ENCODE results near the gene DNAJA3.
"Not testable (repeated sequence)": the region's sequence is repeated elsewhere in the genome, so short reads cannot be mapped to it uniquely, and the experiment has no call there.

Gene DNAJA3

DNA sequence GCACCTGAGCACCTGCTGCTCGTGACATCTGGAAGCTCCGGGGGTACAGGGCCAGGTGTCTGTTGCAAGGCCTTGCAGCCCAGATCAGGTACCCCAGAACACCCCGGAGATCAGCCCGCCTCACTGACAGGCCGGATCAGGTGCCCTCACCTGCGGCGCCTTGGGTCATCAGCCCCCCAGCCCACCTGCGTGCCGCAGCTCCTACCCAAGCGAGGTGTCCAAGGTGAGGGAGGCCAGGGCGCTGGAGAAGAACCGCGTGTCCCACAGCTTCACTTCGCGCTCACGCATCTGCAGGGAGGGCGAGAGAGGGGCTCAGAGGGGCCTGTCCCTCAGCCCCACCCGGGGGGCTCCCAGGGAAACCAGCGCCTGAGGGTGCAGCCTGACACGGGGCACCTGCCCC is 37.9 kb upstream of the DNAJA3 start:
- no peak for DNase-seq (ENCODE audit: low spot score)

- DNase-seq (ENCODE audit: low spot score) = peak; percentile 96
These were observed 37.2 kb upstream of the DNAJA3 start for GRCh38 chr16:4388271-4389021.

GRCh38 chr16:4389051-4389955 is 36.4 kb upstream of the DNAJA3 start:
- DNase-seq (ENCODE audit: low spot score) = no peak

DNA sequence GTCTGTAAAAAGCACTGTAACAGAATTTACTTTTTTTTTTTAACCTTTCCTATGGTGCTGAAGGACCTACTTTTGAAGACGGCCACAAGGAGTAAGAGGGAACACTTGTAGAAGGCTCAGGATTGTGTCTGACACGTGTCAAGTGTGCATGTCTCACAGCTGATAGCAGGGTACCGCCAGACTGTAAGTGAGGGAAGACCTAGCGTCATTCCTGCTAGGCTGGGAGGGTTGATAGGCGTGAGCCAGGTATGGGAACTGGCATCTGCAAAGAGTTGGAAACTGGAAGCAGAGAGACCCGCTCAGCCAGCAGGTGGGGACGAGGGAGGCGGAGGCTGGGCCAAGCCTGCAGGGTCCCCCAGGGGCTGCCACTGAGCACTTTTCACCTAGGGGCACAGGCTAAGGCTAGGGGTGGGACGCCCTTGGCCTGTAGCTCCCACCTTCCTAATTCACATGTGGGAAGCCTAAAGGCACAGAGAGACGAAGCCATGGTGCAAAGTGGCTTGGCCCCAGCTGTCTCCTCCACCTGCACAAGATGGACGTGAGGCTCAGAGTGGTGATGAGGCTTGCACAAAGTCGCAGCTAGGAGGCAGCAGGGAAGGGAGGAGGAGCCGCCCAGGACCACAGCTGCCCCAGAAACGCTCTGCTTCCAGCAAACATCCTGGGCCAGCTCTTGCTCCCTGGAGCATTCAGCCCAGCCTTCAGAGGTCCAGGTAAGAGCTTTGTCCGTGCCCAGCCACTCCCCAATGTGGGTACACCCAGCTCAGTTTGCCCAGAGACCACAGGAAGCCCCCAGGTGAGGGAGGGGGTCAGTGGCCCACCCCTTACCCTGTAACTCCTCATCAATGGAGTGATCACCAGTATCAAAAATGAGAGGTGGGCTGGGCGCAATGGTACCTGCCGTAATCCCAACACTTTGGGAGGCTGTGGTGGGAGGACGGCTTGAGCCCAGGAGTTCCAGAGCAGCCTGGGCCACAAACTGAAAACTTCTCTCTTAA is 35.1 kb upstream of the DNAJA3 start:
- DNase-seq (ENCODE audit: low spot score) = peak; percentile 49

DNA sequence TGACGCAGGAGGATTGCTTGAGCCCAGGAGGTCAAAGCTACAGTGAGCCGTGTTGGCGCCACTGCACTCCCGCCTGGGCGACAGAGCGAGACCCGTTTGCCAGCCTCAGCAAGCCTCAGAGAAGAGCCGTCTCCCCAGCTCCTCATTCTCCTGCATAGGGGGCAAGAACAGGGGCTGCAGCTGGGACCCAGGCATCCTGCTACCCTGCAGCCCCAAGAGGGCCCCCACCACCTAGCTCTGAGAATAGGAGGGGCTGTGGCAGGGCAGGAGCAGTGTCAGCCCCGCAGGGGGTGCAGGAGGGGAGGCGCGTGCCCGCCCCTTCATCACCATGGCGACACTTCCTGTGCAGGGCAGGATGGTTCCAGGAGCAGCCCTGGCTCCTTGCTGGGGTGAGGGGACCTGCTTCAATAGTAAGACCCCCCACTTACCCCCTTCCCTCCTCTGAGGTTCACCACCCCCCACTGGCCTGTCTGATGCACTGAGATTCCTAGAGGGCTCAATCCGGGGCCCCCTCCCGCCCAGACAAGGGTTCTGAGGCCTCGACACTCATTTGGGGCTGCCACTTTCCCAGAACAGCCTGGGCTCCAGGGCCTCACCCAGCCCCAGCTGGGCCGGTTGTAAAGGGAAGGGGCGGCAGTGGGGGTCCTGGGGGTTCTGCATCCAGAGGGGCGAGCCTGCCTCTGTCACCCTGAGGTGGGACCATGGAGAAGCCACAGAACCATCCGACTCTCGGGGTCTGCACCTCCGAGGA is 33.9 kb upstream of the DNAJA3 start:
- DNase-seq (ENCODE audit: low spot score) = no peak

GRCh38 chr16:4392382-4393239 is 33.1 kb upstream of the DNAJA3 start:
- peak; percentile 70 for DNase-seq (ENCODE audit: low spot score)

- peak; percentile 76 for DNase-seq (ENCODE audit: low spot score)
These were observed 32.4 kb upstream of the DNAJA3 start for GRCh38 chr16:4393240-4393600.

- DNase-seq (ENCODE audit: low spot score) = not testable (repeated sequence)
These were observed 31.8 kb upstream of the DNAJA3 start for GRCh38 chr16:4393850-4394249.

GRCh38 chr16:4395055-4395726 is 30.5 kb upstream of the DNAJA3 start:
- DNase-seq (ENCODE audit: low spot score) = no peak

GRCh38 chr16:4399001-4399730 is 26.5 kb upstream of the DNAJA3 start:
- no peak for DNase-seq (ENCODE audit: low spot score)

DNA sequence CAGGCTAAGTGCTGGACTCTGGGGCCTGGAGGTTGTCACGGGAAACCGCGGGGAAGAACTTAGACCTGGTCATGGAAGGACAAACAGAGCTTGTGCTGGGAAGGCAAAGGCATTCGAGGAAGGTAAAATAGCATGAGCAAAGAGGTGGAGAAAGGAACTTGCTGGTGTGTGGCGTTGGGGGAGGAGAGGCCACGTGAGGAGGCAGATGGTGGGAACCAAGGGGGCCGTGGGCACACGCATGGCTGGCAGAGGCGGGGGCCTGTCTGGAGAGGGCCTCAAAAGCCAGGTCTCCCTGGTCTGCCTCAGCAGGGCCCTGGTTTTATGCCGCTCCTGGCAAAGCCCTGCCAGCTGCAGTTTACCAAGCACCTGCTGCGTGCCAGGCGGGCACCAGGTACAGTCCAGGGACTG is 24.6 kb upstream of the DNAJA3 start:
- DNase-seq (ENCODE audit: low spot score) = no peak

DNA sequence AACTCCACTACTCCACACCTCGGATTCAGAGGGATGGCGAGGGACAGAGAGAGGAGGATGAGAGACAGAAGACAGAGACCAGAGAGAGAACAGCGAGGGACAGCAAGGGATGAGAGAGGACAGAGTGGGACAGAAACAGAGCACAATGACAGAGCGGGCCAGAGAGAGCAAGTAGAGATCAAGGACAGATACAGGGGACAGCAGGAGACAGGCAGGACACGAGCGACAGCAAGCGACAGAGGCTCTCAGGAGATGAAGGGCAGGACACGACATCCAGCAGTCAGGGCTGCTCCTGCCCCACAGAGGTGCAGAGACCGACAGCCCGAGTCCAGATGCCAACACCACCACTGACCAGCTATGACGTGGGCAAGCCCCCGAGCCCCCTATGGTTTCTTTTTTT is 24.2 kb upstream of the DNAJA3 start:
- no peak for DNase-seq (ENCODE audit: low spot score)

GRCh38 chr16:4402439-4403132 is 23.1 kb upstream of the DNAJA3 start:
- DNase-seq (ENCODE audit: low spot score) = peak; percentile 96

GRCh38 chr16:4403133-4403949 is 22.3 kb upstream of the DNAJA3 start:
- DNase-seq (ENCODE audit: low spot score) = no peak

GRCh38 chr16:4404247-4404966 is 21.3 kb upstream of the DNAJA3 start:
- DNase-seq (ENCODE audit: low spot score) = no peak

- DNase-seq (ENCODE audit: low spot score) = no peak
These were observed 20.5 kb upstream of the DNAJA3 start for GRCh38 chr16:4404967-4405696.

All from hepatic stellate cell (primary cell).